Activated CD4-positive, alpha-beta memory T cell treated with anti-CD3 and anti-CD28 coated beads, Interleukin-2, amount 10 ng/mL, durations not matched to agents 7 days and 5 days (primary cell): ENCODE data around the gene ABTB2. TPM values are rescaled to one million over a fixed set of nuclear protein-coding genes. Genes with fewer than 3 reads are reported as not detected.
A peak's percentile ranks its signal among the peaks of the same experiment; 100 is the strongest.

Source experiments
- CTCF ChIA-PET: fragments of 350-600 bp; sonication (Branson Sonifier 250); formaldehyde crosslinking; loops from one replicate; lab custom pipeline; 2021; ENCODE audit warnings: antibody characterized with exemption, inconsistent platforms; lab: Charles Lee
- POLR2A ChIA-PET: fragments of 350-600 bp; sonication (Branson Sonifier 250); formaldehyde crosslinking; loops from one replicate; lab custom pipeline; 2021; ENCODE audit warnings: antibody characterized with exemption; lab: Charles Lee
- DNase-seq: peaks from one replicate; pipeline ENCODE4 v3.0.0-alpha.2; 2020
- H3K27ac Mint-ChIP-seq: one replicate; pipeline ENCODE4 v1.8.0; 2021; ENCODE audit warnings: mild to moderate bottlenecking, mixed read lengths
- H3K27me3 Mint-ChIP-seq: one replicate; pipeline ENCODE4 v1.8.0; 2021; ENCODE audit warnings: mixed read lengths
- H3K36me3 Mint-ChIP-seq: one replicate; pipeline ENCODE4 v1.8.0; 2021; ENCODE audit warnings: low read depth, mixed read lengths
- H3K4me1 Mint-ChIP-seq: one replicate; pipeline ENCODE4 v1.8.0; 2021; ENCODE audit warnings: mixed read lengths
- H3K4me3 Mint-ChIP-seq: one replicate; pipeline ENCODE4 v1.8.0; 2021; ENCODE audit warnings: mild to moderate bottlenecking, mixed read lengths
- H3K9me3 Mint-ChIP-seq: one replicate; pipeline ENCODE4 v1.8.0; 2021; ENCODE audit warnings: mixed read lengths
- total RNA-seq, 2 experiments: library from RNA; stranded (reverse); gene quantifications; one replicate each; pipeline ENCODE4 v1.2.3, GENCODE V29; 2021

ABTB2 gene
- total RNA-seq, 2 experiments from 2014 or later, result 2.3 to 2.7 TPM

DNA sequence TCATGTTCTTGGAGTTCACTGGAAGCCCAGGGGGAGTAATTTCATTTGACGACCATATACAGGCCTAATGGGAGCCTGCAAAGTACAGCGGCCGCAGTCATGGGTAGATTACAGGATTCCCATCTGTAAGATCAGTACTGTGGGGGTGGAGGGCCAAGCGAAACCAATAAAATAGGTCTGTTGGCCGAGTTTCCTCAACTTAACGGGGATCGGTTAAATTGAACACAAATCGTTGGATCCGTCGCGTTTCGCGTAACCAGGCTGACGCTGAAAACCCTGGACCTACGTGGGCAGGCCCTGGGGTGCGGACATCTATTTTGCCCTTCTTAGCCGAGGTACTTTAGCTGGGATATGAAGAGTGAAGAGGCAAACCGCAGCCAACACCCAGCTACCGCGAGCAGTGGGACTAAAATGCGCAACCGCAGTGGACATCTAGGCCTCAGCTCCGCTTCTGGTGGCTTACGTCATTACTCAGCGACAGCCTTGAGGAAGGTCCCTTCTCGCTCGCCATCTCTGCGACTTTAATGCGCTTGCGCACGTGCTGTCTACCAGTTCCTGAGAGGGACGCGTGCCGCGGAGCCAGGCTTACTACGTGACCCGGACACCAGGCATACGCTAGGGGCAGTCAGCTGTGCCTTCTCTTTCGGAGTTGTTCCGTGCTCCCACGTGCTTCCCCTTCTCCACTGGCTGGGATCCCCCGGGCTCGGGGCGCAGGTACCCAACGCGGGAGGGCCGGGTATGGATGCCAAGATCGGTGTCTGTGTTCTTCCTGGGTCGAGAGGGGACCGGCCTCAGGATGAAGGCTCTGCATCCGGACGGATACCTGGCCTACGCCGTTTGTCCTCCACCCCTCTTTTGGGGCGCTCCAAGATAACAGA lies 252.5 kb downstream of the ABTB2 start, which contains the start of gene NAT10:
NAT10 (plus strand) TSS at position 551 of the 878 bp plus-strand sequence. CDS start 2,597 bp downstream, outside the sequence.
- Mint-ChIP-seq H3K4me3 (peak within 1 kb of the TSS; percentile 96), H3K27me3 (no peaks in the 10 kb centered on the region), H3K9me3 (no peaks in the 10 kb centered on the region), H3K36me3 (peaks cover 49% of the 10 kb centered on the region), H3K4me1 (peaks cover 58% of the 10 kb centered on the region), H3K27ac (peak within 1 kb of the TSS; percentile 96)
- peak; percentile 98 for DNase-seq
- ChIA-PET CTCF (interaction anchor here (0.5 to 2.4 kb wide), 10 partner anchors 22 to 1517 kb away, joined by 3 to 14 read pairs (median 4); partner anchors contain the start of gene ABTB2), POLR2A (interaction anchor here (0.6 to 6.8 kb wide), 30 partner anchors 10 to 1022 kb away, joined by 3 to 108 read pairs (median 4); partner anchors contain the start of genes ABTB2 and CAPRIN1)

- peaks cover 55% of the 10 kb centered on the region for H3K4me1 Mint-ChIP-seq
- DNase-seq, result no peak
- H3K9me3 Mint-ChIP-seq, result no peaks in the 10 kb centered on the region
- H3K36me3 Mint-ChIP-seq, result peaks cover 50% of the 10 kb centered on the region
- H3K27me3 Mint-ChIP-seq, result no peaks in the 10 kb centered on the region
- ChIA-PET CTCF (interaction anchor here (0.7 to 2.4 kb wide), 5 partner anchors 46 to 108 kb away, joined by 3 to 14 read pairs (median 3); no protein-coding TSS in a partner anchor), POLR2A (interaction anchor here (0.6 to 6.8 kb wide), 27 partner anchors 9 to 811 kb away, joined by 3 to 108 read pairs (median 4); partner anchors contain the start of genes ABTB2 and CAPRIN1)
- H3K4me3 Mint-ChIP-seq, result peak overlapping the region; percentile 96
- H3K27ac Mint-ChIP-seq, result peak overlapping the region; percentile 96
These were observed 253.1 kb downstream of the ABTB2 start for GRCh38 chr11:34104680-34105078.

Other genes starting within 250 kb of the ABTB2 start
- gene CAT, start 80.9 kb upstream of the ABTB2 start, total RNA-seq, result 10 to 100 TPM; 32.5 to 34.3 TPM
- not detected for gene ELF5, start 155.8 kb upstream of the ABTB2 start, total RNA-seq